NCI-H1417 (cell line): ENCODE measurements around the gene CCT3.
A peak's percentile ranks its signal among the peaks of the same experiment; 100 is the strongest.

Experiments
- DNase-seq, 3 experiments: peaks; one replicate each; lab custom pipeline; 2025; lab: John Stamatoyannopoulos, UW

Gene CCT3

GRCh38 chr1:156281693-156282478, 56.2 kb downstream of the CCT3 start:
- peak; percentile 60 to 70 (median 66) for DNase-seq

GRCh38 chr1:156281281-156281680, 56.8 kb downstream of the CCT3 start:
- DNase-seq: no peak

DNA sequence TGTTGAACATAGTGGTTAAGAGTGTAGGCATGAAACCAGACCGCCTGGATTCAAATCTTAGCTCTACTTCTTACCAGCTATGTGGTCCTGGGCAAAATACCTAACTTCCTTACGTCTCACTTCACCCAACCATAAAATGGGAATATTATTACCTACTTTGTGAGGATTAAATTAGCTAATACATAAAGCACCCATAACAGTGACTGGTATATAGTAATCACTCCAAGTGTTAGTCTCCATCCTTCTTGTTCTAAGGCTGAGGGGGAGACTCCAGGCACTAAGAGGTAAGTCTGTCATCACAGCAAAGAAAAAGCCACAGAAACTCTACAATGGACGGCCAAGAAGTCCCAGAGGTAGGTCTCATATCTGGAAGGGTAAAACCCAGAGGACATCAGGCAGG, 58.3 kb downstream of the CCT3 start:
- DNase-seq: no peak

DNA sequence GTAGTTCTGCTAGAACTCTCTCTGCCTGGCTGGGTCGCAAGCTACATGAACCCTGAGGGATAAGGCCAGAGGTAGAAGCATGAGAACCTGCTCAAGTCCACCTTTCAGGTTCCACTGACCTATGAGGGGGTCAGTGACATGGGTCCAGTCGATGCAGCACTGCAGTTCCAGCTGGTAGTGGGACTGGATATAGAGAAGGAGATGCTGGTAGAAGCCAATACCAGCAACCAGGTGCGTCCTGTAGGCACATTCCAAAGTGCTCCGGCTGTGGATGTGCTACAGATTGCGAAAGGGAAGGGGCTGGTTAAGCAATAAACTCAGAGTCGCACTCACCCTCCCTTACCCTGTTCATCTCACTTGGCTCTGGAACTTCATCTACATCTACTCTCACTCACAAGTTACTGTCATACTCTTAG, 61.1 kb downstream of the CCT3 start:
- DNase-seq: no peak

- DNase-seq: no peak
Observed at GRCh38 chr1:156276532-156276931, 61.6 kb downstream of the CCT3 start.

- no peak for DNase-seq
Observed at GRCh38 chr1:156270314-156270713, 67.8 kb downstream of the CCT3 start.

DNA sequence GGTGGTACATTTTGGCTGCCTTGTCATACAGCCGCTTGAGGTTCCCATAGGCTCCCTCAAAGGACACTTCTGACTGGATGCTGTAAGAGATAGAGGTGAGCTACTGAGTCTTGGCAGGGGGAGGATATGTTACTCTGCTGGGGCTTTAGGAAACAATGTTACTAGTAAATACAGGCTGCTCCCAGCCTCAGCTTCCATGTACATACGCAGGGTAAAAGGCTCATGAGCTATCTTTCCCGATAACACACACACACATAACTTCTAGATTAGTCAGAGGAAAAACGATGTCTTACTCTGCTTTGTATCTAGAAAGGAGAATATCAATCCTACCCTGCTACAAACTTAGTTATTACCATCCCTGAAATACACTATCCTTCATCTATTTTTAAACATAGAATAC, 69.8 kb downstream of the CCT3 start:
- DNase-seq: no peak

DNA sequence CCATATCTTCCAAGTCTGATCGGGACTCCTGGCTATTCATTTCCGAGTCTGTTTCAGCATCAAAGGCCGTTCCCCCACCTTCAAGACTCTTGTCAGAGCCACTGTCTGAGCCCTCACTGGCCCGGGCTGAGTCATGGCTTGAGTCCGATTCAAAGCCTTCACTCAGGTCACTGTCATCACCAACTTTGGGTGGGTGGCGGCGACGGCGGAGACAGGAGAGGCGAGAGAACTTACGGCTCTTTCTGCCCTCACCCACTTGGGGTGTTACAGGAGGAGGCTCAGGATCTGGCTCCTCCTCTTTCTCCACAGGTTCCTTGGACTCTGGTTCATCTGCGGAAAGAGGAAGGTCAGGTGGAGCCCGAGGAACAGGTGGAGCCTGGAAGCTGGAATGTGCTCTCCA, 72.0 kb downstream of the CCT3 start:
- DNase-seq: no peak

DNA sequence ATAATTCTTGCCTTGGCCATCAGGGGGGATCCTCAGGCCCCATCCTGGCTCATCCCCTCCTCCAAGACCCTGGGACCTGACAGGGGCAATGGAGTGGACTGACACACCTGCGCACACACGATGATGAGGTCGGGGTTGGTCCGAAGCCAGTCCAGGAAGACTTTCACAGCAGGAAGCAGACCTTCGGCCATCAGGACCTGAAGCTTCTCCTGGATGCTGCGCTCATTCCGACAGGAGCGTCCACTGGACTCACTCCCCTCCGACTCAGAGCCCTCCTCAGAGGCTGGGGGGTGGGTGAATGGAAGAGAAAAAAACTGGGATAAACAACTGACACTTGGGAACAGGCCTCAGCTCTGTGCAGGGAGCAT, 74.8 kb downstream of the CCT3 start:
- DNase-seq: no peak

GRCh38 chr1:156262461-156263287, 75.4 kb downstream of the CCT3 start:
- DNase-seq: no peak

- DNase-seq: no peak
Observed at GRCh38 chr1:156260896-156261295, 77.2 kb downstream of the CCT3 start.

- no peak for DNase-seq
Observed at GRCh38 chr1:156259805-156260204, 78.3 kb downstream of the CCT3 start.
